ENCODE measurements around the gene AHNAK.

GRCh38 chr11:62410972-62411371, 135.6 kb downstream of the AHNAK start:
- TF ChIP-seq, protein P1, sequence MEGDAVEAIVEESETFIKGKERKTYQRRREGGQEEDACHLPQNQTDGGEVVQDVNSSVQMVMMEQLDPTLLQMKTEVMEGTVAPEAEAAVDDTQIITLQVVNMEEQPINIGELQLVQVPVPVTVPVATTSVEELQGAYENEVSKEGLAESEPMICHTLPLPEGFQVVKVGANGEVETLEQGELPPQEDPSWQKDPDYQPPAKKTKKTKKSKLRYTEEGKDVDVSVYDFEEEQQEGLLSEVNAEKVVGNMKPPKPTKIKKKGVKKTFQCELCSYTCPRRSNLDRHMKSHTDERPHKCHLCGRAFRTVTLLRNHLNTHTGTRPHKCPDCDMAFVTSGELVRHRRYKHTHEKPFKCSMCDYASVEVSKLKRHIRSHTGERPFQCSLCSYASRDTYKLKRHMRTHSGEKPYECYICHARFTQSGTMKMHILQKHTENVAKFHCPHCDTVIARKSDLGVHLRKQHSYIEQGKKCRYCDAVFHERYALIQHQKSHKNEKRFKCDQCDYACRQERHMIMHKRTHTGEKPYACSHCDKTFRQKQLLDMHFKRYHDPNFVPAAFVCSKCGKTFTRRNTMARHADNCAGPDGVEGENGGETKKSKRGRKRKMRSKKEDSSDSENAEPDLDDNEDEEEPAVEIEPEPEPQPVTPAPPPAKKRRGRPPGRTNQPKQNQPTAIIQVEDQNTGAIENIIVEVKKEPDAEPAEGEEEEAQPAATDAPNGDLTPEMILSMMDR (IDR thresholded peaks at IDR 0.05; ENCODE audit: insufficient read depth, low read length, poor library complexity, severe bottlenecking) = no peak
- TF ChIP-seq EZH2phosphoT487 (conservative IDR thresholded peaks at IDR 0.05; ENCODE audit: low read length) = no peak
